ENCODE measurements around the gene ZBTB48.
"Not testable (repeated sequence)": the region's sequence is repeated elsewhere in the genome, so short reads cannot be mapped to it uniquely, and the experiment has no call there.

ZBTB48 gene

DNA sequence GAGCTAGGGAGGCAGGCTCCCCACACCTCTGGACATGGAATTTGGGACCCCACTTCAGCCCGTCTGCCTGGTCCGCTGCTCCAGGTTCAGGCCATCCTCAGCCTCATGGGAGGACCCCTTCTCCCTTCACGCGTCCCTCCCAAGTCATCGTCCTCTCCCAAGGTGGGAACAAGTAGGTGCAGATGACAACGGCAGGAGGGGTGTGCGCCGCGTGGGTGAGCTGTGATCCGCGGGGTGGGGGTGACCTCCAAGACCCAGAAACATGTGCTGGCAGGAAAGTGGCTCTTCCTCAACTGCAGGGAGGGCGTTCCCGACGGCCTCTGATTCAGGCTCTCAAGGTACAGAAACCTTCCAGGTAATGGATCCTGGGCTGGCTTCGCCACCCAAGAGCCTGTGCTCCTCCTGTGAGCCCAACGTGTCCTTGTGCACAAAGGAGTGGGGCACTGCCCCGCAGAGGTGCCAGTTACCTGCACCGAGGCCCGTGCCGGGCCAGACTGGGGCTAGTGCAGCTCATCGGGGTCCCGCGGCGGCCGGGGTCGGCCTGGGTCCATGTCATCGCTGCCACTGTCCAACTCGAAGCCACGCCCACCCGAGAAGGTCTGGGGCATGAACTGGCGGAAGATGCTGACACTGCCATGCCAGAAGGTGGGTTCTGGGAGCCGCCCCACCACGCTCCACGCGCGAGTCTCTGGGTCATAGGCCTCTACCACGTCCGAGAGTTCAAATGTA is 13.2 kb downstream of the ZBTB48 start:
- no peak overlapping the region for H3K27ac ChIP-seq (ENCODE audit: low read depth, low read length)
- peaks cover 97% of the 10 kb centered on the region for H3K36me3 ChIP-seq (ENCODE audit: control insufficient read depth, insufficient read depth, low read length)
- H3K9me3 ChIP-seq (ENCODE audit: control insufficient read depth, insufficient read depth, low read length) = no peaks in the 10 kb centered on the region
- no peak overlapping the region for H3K4me3 ChIP-seq (ENCODE audit: low read depth, low read length)
- no peaks in the 10 kb centered on the region for H3K4me1 ChIP-seq (ENCODE audit: control insufficient read depth, insufficient read depth, low read length)
- no peak overlapping the region for H3K9ac ChIP-seq (ENCODE audit: low read depth, low read length)
- H3K27me3 ChIP-seq (ENCODE audit: control insufficient read depth, insufficient read depth, low read length) = no peaks in the 10 kb centered on the region

DNA sequence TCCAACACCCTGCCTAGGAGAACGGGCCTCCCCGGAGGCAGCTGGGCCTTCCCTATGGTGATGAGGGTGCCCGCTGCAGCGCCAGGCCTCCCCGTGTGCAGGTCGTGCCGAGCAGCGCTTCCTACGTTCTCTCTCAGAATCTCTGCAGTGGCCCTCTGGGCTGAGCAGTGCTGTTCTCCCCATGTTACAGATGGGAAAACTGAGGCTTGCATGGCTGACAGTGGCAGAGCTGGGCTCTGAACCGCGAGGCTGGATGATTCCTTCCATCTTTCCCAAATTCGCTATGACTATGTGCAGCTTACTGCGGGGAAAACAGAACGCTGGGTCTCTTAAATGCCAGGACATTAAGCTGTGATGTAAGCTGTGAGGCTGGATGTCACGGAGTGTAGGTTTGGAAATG is 14.0 kb downstream of the ZBTB48 start:
- no peak overlapping the region for H3K4me3 ChIP-seq (ENCODE audit: low read depth, low read length)
- no peaks in the 10 kb centered on the region for H3K9me3 ChIP-seq (ENCODE audit: control insufficient read depth, insufficient read depth, low read length)
- H3K4me1 ChIP-seq (ENCODE audit: control insufficient read depth, insufficient read depth, low read length) = no peaks in the 10 kb centered on the region
- H3K36me3 ChIP-seq (ENCODE audit: control insufficient read depth, insufficient read depth, low read length) = peaks cover 96% of the 10 kb centered on the region
- no peaks in the 10 kb centered on the region for H3K27me3 ChIP-seq (ENCODE audit: control insufficient read depth, insufficient read depth, low read length)
- H3K27ac ChIP-seq (ENCODE audit: low read depth, low read length) = no peak overlapping the region
- H3K9ac ChIP-seq (ENCODE audit: low read depth, low read length) = no peak overlapping the region

DNA sequence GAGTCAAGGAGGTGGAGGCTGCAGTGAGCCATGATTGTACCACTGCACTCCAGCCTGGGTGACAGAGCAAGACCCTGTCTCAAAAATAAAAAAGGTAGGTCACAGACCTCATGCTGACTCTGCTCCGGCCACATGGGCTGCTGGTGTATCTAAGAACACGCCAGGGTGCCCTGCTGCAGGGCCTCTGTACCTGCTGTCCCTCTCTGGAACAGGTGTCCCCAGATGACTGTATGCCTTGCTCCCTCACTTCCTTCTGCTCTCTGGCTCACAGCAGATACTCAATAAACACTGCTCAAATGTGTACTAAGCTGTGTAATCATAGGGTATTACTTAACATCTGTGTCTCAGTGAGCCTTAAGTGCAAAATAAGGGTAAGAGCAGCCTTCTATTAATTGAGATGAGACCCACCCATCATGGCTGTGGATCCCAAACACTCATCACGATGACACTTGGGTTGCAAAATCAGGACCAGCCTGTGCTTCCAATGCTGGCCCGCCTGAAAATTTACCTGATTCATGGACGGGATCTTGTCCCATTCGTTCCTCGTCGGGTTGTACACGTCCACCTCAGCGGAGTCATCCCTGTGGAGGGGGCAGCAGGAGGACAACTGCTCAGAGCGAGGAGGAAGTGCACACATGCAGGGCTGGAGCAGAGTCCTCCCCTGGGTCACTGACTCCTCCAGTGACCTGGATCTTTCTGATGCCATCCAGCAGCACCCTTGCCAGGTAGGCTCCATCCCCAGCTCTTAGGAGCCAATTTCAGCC is 15.4 kb downstream of the ZBTB48 start:
- Histone ChIP-seq H3K4me1 (ENCODE audit: control insufficient read depth, insufficient read depth, low read length) (0 out of 2 replicates have a peak, but pooled peaks cover under 1% of the 10 kb centered on the region), H3K27me3 (ENCODE audit: control insufficient read depth, insufficient read depth, low read length) (no peaks in the 10 kb centered on the region), H3K27ac (ENCODE audit: low read depth, low read length) (no peak overlapping the region), H3K36me3 (ENCODE audit: control insufficient read depth, insufficient read depth, low read length) (peaks cover 91% of the 10 kb centered on the region), H3K9ac (ENCODE audit: low read depth, low read length) (no peak overlapping the region), H3K4me3 (ENCODE audit: low read depth, low read length) (no peak overlapping the region), H3K9me3 (ENCODE audit: control insufficient read depth, insufficient read depth, low read length) (no peaks in the 10 kb centered on the region)

DNA sequence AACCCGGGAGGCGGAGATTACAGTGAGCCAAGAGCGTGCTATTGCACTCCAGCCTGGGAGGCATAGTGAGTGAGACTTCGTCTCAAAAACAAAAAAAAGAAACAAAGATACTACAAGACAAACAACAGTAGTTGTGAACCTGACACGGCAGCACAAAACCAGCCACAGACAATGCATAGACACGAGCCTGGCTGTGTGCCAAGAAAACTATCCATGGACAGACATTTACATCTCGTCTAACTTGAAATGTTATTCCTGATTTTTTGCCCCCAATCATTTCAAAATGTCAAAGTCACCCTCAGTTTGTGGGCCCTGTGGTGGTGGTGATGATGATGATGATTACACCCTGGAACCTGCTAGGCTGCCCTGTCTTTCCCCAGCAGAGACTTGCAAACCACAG is 16.6 kb downstream of the ZBTB48 start:
- Histone ChIP-seq H3K9ac (ENCODE audit: low read depth, low read length) (no peak overlapping the region), H3K27me3 (ENCODE audit: control insufficient read depth, insufficient read depth, low read length) (no peaks in the 10 kb centered on the region), H3K9me3 (ENCODE audit: control insufficient read depth, insufficient read depth, low read length) (no peaks in the 10 kb centered on the region), H3K4me1 (ENCODE audit: control insufficient read depth, insufficient read depth, low read length) (peaks cover 4% of the 10 kb centered on the region), H3K4me3 (ENCODE audit: low read depth, low read length) (no peak overlapping the region), H3K27ac (ENCODE audit: low read depth, low read length) (no peak overlapping the region), H3K36me3 (ENCODE audit: control insufficient read depth, insufficient read depth, low read length) (peaks cover 79% of the 10 kb centered on the region)

DNA sequence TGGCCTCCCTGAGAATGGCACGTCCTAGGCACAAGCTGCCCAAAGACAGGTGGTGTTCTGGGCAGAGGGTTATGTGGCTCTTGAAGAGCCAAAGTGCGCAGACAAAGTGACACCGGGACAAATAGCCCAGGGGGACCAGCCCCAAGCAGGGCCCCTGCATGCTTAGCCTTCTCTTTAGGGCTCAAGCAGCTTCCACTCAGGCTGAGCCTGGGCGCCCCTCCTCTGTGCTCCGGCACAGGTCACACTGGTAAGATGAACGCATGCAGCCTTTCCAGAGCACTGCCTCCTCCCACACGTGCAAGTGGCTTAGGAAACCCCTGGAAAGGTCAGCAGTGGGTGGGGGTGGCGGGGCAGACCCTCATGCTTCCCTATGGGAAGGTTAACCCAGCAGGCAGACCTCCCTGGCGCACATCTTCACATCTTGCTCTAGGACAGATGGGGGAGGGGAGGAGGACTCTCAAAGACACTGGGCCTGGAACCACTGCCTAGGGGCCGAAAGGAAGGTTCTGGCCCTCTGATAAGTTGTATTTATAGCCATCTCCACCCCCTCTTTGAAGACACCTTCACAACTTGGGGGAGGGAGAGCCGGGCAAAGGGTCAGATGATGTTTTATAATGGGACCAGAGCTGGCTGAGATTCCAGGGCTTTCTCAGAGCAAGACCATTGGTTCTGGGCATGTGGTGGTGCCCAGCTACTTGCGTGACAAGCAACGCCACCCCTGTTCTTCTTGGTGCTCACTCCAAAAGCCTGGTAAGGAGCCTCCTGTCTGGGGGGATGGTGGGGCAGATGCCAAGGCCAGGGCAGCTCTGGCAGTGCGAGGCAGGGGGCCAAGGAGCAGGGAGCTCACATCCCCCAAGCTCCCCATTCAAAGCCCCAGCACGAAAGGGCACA is 17.3 kb downstream of the ZBTB48 start:
- H3K9me3 ChIP-seq (ENCODE audit: control insufficient read depth, insufficient read depth, low read length) = no peaks in the 10 kb centered on the region
- no peak overlapping the region for H3K27ac ChIP-seq (ENCODE audit: low read depth, low read length)
- no peaks in the 10 kb centered on the region for H3K27me3 ChIP-seq (ENCODE audit: control insufficient read depth, insufficient read depth, low read length)
- H3K36me3 ChIP-seq (ENCODE audit: control insufficient read depth, insufficient read depth, low read length) = peaks cover 74% of the 10 kb centered on the region
- H3K4me1 ChIP-seq (ENCODE audit: control insufficient read depth, insufficient read depth, low read length) = peaks cover 4% of the 10 kb centered on the region
- no peak overlapping the region for H3K9ac ChIP-seq (ENCODE audit: low read depth, low read length)
- H3K4me3 ChIP-seq (ENCODE audit: low read depth, low read length) = no peak overlapping the region

DNA sequence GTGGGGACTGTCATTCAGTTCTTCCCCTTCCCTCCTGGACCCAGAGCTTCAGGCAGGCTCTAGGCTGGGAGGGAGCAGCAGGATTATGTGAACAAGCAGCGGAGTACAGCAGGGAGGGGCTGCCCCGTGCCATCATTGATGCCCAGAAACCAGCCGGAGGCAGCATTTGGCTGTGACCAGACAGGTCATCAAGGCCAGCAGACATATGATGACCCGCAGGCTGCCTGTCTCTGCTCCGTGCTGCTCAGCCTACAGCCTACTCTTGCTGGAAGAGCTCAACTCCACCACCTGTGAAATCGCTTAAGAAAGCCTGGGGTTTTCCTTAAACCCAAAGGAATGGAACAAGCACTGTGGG is 18.0 kb downstream of the ZBTB48 start:
- no peak overlapping the region for H3K9ac ChIP-seq (ENCODE audit: low read depth, low read length)
- H3K27me3 ChIP-seq (ENCODE audit: control insufficient read depth, insufficient read depth, low read length) = no peaks in the 10 kb centered on the region
- H3K4me1 ChIP-seq (ENCODE audit: control insufficient read depth, insufficient read depth, low read length) = peaks cover 4% of the 10 kb centered on the region
- no peak overlapping the region for H3K27ac ChIP-seq (ENCODE audit: low read depth, low read length)
- peaks cover 68% of the 10 kb centered on the region for H3K36me3 ChIP-seq (ENCODE audit: control insufficient read depth, insufficient read depth, low read length)
- no peak overlapping the region for H3K4me3 ChIP-seq (ENCODE audit: low read depth, low read length)
- no peaks in the 10 kb centered on the region for H3K9me3 ChIP-seq (ENCODE audit: control insufficient read depth, insufficient read depth, low read length)

DNA sequence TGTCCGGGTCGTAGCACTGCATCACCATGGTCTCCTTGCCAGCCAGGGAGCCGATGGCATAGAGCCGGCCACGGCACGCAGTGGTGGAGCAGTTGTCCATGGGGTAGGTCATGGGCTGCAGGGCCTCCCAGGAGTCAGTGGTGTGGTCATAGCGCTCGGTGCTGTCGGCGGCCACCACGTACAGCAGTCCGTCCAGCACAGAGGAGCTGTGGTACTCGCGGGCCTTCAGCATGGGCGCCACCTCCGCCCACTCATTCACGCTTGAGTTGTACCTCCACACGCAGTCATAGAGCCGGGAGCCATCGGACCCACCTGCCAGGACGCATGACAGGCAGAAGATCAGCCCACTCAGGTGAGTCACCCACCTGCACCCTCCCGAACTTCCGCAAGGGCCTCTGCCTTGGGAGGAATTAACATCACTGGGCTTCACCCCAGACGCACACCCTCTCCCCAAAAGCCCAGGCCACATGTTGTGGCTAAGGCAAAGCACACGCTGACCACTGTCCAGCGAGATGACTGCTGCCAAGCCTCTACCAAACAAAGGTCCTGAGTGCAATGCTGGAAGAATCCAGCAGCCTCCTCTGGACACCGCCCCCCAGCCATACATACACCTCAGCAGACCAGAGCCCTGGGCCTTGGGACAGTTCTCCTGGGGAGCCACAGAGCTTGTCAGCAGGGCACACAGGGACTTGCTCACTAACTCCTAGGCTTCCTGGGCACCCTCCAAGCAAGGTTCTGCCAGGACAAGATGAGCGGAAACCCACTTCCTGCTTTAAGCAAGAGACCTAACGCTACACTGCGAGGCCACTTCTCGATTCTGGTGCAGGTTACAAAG is 19.6 kb downstream of the ZBTB48 start:
- Histone ChIP-seq H3K27me3 (ENCODE audit: control insufficient read depth, insufficient read depth, low read length) (no peaks in the 10 kb centered on the region), H3K27ac (ENCODE audit: low read depth, low read length) (no peak overlapping the region), H3K4me1 (ENCODE audit: control insufficient read depth, insufficient read depth, low read length) (peaks cover 14% of the 10 kb centered on the region), H3K9me3 (ENCODE audit: control insufficient read depth, insufficient read depth, low read length) (no peaks in the 10 kb centered on the region), H3K4me3 (ENCODE audit: low read depth, low read length) (no peak overlapping the region), H3K9ac (ENCODE audit: low read depth, low read length) (no peak overlapping the region), H3K36me3 (ENCODE audit: control insufficient read depth, insufficient read depth, low read length) (peaks cover 52% of the 10 kb centered on the region)

DNA sequence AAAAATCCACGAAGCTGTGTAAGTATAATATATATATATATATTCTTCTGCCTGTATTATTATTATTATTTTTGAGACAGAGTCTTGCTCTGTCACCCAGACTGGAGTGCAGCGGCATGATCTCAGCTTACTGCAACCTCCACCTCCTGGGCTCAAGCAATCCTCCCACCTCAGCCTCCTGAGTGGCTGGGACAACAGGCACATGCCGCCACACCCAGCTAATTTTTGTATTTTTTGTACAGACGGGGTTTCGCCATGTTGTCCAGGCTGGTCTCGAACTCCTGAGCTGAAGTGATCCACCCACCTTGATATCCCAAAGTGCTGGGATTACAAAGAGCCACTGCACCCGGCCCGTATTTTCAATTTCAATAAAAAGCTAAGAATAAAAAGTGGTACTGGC is 20.2 kb downstream of the ZBTB48 start:
- H3K4me1 ChIP-seq (ENCODE audit: control insufficient read depth, insufficient read depth, low read length) = peaks cover 16% of the 10 kb centered on the region
- peak overlapping the region; percentile 97; the same call in 1 of the 2 replicates for H3K4me3 ChIP-seq (ENCODE audit: low read depth, low read length)
- H3K9ac ChIP-seq (ENCODE audit: low read depth, low read length); H3K9me3 ChIP-seq (ENCODE audit: control insufficient read depth, insufficient read depth, low read length); H3K27me3 ChIP-seq (ENCODE audit: control insufficient read depth, insufficient read depth, low read length); H3K27ac ChIP-seq (ENCODE audit: low read depth, low read length): not testable (repeated sequence)
- peaks cover 46% of the 10 kb centered on the region for H3K36me3 ChIP-seq (ENCODE audit: control insufficient read depth, insufficient read depth, low read length)

DNA sequence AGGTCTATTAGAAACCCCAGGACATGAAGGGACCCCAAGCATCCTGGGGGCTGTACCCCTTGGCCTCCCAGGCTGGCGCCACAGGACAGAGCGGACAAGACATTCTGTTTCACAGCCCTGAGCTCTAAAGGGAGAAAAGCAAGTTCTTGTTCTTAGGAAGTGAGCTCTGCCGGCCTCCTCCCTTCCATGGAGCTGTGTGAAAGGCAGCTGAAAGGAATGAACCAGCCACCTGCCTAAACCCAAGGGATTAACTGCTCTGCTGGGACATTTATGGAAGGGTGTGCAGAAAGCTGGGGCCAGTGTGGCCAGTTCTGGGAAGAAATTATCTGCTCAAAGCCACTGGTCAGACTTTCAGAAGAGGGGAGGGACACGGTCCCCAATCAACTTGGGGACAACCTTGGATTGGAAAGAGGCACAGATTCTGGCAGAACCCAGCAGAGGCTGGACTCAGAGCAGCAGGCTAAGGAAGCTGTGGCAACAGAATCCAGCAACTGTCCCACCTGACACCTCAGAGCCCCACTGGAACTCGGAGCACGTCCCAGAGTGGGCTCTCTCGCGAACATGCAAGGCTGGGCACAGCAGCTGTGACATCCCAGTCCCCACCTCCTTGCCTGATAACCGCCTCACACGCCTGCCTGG is 20.7 kb downstream of the ZBTB48 start:
- H3K9me3 ChIP-seq (ENCODE audit: control insufficient read depth, insufficient read depth, low read length) = no peaks in the 10 kb centered on the region
- H3K36me3 ChIP-seq (ENCODE audit: control insufficient read depth, insufficient read depth, low read length) = peaks cover 40% of the 10 kb centered on the region
- H3K4me1 ChIP-seq (ENCODE audit: control insufficient read depth, insufficient read depth, low read length) = peaks cover 16% of the 10 kb centered on the region
- H3K27ac ChIP-seq (ENCODE audit: low read depth, low read length) = peak overlapping the region; percentile 59
- peak overlapping the region; percentile 97 for H3K4me3 ChIP-seq (ENCODE audit: low read depth, low read length)
- no peaks in the 10 kb centered on the region for H3K27me3 ChIP-seq (ENCODE audit: control insufficient read depth, insufficient read depth, low read length)
- H3K9ac ChIP-seq (ENCODE audit: low read depth, low read length) = peak overlapping the region; percentile 82
